HepG2 (cell line): ENCODE data around the gene CNNM3. TPM values are rescaled to one million over a fixed set of nuclear protein-coding genes. Genes with fewer than 3 reads are reported as not detected.

Experiments used
- CCDC6 ChIP-seq: sonication (generic); formaldehyde crosslinking; IDR thresholded peaks from 2 replicates; pipeline ENCODE4 v1.8.1; 2022; ENCODE audit warnings: mild to moderate bottlenecking, missing genetic modification reagents, moderate library complexity
- IRF2 ChIP-seq: IDR thresholded peaks from 2 replicates; pipeline ENCODE4 v1.6.1; 2018; ENCODE audit warnings: missing genetic modification reagents, missing compliant biosample characterization
- ISX ChIP-seq: sonication (generic); formaldehyde crosslinking; conservative IDR thresholded peaks from 2 replicates; pipeline ENCODE4 v1.5.0; 2020; ENCODE audit warnings: missing genetic modification reagents
- MTF2 ChIP-seq: sonication (generic); formaldehyde crosslinking; IDR thresholded peaks from 2 replicates; pipeline ENCODE4 v1.5.0; 2020; ENCODE audit warnings: missing genetic modification reagents, borderline replicate concordance
- RNF2 ChIP-seq: fragments of 450-650 bp; conservative IDR thresholded peaks from 2 replicates; pipeline ENCODE4 v1.6.1; 2016; ENCODE audit warnings: low read depth
- ZNF496 ChIP-seq: sonication (generic); formaldehyde crosslinking; IDR thresholded peaks from 2 replicates; pipeline ENCODE4 v1.8.1; 2023; ENCODE audit warnings: mild to moderate bottlenecking, moderate library complexity, missing genetic modification reagents; ENCODE audit not compliant: insufficient replicate concordance
- polyA plus RNA-seq, 8 experiments: library from polyadenylated mRNA; depleted of rRNA in 3 of 8; stranded (reverse) in 7 of 8; unstranded in 1 of 8; fragments of >200 nt; fragmentation: Illumina TruSeq in 4 of 8; extraction: Trizol in 4 of 8; gene quantifications; 2 replicates each; pipeline versions ENCODE4 v1.2.1 to v1.2.3, GENCODE V29; 2011 to 2016; ENCODE audit warnings: low read depth in 4 of 8, missing spikeins in 1 of 8, mixed read lengths in 1 of 8; ENCODE audit not compliant: insufficient read depth in 1 of 8
- total RNA-seq, 5 experiments: library from RNA; depleted of rRNA; stranded (reverse); fragments of >200 nt; fragmentation: Illumina TruSeq; extraction: Trizol; gene quantifications; 2 replicates each; pipeline ENCODE4 v1.2.3, GENCODE V29; 2016; ENCODE audit warnings: low read depth in 1 of 5
- TF ChIP-seq, protein P1 (sequence below): sonication (generic); formaldehyde crosslinking; IDR thresholded peaks from 2 replicates; pipeline ENCODE4 v1.8.0; 2022; ENCODE audit warnings: mild to moderate bottlenecking, missing genetic modification reagents
- TF ChIP-seq, protein P2 (sequence below): sonication (generic); formaldehyde crosslinking; IDR thresholded peaks from 2 replicates; pipeline ENCODE4 v1.5.0; 2020; ENCODE audit warnings: mild to moderate bottlenecking, missing genetic modification reagents, borderline replicate concordance
- TF ChIP-seq, protein P3 (sequence below): IDR thresholded peaks from 2 replicates; pipeline ENCODE4 v1.6.1; 2016; ENCODE audit warnings: control low read depth
- TF ChIP-seq, protein P4 (sequence below): sonication (generic); formaldehyde crosslinking; IDR thresholded peaks from 2 replicates; pipeline ENCODE4 v1.8.0; 2022; ENCODE audit warnings: missing genetic modification reagents, low read depth, mild to moderate bottlenecking, borderline replicate concordance
- TF ChIP-seq, protein P5 (sequence below): sonication (generic); formaldehyde crosslinking; conservative IDR thresholded peaks from 2 replicates; pipeline ENCODE4 v1.8.1; 2023; ENCODE audit warnings: missing genetic modification reagents
- TF ChIP-seq, protein P6 (sequence below): sonication (generic); formaldehyde crosslinking; IDR thresholded peaks from 2 replicates; pipeline ENCODE4 v1.4.0; 2020; ENCODE audit warnings: mild to moderate bottlenecking, missing genetic modification reagents
- TF ChIP-seq, protein P7 (sequence below): sonication (generic); formaldehyde crosslinking; IDR thresholded peaks from 2 replicates; pipeline ENCODE4 v1.4.0; 2020; ENCODE audit warnings: low read depth, mild to moderate bottlenecking, missing genetic modification reagents
- TF ChIP-seq, protein P8 (sequence below): sonication (generic); formaldehyde crosslinking; IDR thresholded peaks from 2 replicates; pipeline ENCODE4 v1.8.0; 2022; ENCODE audit warnings: mild to moderate bottlenecking, missing genetic modification reagents; ENCODE audit not compliant: insufficient replicate concordance
- TF ChIP-seq, protein P9 (sequence below): sonication (generic); formaldehyde crosslinking; conservative IDR thresholded peaks from 2 replicates; pipeline ENCODE4 v1.8.0; 2022; ENCODE audit warnings: low read depth, missing genetic modification reagents

The CNNM3 gene
- total and polyA plus RNA-seq, 2 of the 13 experiments (the other 11 are each of a cell fraction or from before 2014, with no cell fraction given): 21.2 to 27.9 TPM

DNA sequence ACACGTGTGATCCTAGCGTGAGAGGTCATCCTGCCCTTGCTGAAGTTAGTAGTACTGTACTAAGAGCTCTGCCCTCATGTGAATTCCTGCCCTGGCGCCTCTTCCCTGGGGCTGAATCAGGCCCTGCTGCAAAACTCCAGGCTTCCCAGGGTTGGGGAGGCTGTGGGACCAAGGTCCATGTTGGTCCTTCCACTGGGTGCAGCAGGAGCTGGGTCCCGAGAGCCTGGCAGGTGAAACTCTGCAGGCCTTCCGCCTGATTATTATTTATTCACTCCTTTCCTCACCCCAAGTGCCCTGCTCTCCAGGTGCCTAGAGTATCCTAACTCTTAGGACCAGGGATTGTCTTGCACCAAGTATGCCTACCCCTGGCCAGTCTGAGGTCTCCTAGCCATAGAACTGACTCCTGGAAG lies 5.3 kb upstream of the CNNM3 start (continued):
- TF ChIP-seq, protein P1, sequence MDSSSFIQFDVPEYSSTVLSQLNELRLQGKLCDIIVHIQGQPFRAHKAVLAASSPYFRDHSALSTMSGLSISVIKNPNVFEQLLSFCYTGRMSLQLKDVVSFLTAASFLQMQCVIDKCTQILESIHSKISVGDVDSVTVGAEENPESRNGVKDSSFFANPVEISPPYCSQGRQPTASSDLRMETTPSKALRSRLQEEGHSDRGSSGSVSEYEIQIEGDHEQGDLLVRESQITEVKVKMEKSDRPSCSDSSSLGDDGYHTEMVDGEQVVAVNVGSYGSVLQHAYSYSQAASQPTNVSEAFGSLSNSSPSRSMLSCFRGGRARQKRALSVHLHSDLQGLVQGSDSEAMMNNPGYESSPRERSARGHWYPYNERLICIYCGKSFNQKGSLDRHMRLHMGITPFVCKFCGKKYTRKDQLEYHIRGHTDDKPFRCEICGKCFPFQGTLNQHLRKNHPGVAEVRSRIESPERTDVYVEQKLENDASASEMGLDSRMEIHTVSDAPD: no peak
- TF ChIP-seq, protein P2, sequence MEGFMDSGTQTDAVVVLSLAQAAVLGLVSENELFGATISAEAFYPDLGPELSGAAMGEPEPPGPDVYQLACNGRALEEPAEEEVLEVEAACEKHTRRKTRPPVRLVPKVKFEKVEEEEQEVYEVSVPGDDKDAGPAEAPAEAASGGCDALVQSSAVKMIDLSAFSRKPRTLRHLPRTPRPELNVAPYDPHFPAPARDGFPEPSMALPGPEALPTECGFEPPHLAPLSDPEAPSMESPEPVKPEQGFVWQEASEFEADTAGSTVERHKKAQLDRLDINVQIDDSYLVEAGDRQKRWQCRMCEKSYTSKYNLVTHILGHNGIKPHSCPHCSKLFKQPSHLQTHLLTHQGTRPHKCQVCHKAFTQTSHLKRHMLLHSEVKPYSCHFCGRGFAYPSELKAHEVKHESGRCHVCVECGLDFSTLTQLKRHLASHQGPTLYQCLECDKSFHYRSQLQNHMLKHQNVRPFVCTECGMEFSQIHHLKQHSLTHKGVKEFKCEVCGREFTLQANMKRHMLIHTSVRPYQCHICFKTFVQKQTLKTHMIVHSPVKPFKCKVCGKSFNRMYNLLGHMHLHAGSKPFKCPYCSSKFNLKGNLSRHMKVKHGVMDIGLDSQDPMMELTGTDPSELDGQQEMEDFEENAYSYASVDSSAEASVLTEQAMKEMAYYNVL (CRISPR knock-in tag): no peak; the same call in 1 of the 2 replicates
- no peak for TF ChIP-seq ISX
- TF ChIP-seq, protein P3, sequence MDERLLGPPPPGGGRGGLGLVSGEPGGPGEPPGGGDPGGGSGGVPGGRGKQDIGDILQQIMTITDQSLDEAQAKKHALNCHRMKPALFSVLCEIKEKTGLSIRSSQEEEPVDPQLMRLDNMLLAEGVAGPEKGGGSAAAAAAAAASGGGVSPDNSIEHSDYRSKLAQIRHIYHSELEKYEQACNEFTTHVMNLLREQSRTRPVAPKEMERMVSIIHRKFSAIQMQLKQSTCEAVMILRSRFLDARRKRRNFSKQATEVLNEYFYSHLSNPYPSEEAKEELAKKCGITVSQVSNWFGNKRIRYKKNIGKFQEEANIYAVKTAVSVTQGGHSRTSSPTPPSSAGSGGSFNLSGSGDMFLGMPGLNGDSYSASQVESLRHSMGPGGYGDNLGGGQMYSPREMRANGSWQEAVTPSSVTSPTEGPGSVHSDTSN (CRISPR knock-in tag): no peak
- 0 out of 2 replicates have a peak, but pooled peaks have one; percentile 35 for TF ChIP-seq CCDC6
- TF ChIP-seq, protein P4, sequence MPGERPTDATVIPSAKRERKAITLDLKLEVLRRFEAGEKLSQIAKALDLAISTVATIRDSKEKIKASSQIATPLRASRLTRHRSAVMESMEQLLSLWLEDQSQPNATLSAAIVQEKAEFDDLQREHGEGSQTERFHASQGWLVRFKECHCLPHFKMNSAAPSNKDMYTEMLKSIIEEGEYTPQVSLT (CRISPR knock-in tag): no peak
- TF ChIP-seq, protein P5, sequence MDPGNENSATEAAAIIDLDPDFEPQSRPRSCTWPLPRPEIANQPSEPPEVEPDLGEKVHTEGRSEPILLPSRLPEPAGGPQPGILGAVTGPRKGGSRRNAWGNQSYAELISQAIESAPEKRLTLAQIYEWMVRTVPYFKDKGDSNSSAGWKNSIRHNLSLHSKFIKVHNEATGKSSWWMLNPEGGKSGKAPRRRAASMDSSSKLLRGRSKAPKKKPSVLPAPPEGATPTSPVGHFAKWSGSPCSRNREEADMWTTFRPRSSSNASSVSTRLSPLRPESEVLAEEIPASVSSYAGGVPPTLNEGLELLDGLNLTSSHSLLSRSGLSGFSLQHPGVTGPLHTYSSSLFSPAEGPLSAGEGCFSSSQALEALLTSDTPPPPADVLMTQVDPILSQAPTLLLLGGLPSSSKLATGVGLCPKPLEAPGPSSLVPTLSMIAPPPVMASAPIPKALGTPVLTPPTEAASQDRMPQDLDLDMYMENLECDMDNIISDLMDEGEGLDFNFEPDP (CRISPR knock-in tag): no peak
- TF ChIP-seq, protein P6, sequence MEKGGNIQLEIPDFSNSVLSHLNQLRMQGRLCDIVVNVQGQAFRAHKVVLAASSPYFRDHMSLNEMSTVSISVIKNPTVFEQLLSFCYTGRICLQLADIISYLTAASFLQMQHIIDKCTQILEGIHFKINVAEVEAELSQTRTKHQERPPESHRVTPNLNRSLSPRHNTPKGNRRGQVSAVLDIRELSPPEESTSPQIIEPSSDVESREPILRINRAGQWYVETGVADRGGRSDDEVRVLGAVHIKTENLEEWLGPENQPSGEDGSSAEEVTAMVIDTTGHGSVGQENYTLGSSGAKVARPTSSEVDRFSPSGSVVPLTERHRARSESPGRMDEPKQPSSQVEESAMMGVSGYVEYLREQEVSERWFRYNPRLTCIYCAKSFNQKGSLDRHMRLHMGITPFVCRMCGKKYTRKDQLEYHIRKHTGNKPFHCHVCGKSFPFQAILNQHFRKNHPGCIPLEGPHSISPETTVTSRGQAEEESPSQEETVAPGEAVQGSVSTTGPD: no peak
- TF ChIP-seq, protein P7, sequence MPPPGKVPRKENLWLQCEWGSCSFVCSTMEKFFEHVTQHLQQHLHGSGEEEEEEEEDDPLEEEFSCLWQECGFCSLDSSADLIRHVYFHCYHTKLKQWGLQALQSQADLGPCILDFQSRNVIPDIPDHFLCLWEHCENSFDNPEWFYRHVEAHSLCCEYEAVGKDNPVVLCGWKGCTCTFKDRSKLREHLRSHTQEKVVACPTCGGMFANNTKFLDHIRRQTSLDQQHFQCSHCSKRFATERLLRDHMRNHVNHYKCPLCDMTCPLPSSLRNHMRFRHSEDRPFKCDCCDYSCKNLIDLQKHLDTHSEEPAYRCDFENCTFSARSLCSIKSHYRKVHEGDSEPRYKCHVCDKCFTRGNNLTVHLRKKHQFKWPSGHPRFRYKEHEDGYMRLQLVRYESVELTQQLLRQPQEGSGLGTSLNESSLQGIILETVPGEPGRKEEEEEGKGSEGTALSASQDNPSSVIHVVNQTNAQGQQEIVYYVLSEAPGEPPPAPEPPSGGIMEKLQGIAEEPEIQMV (CRISPR knock-in tag): 0 out of 2 replicates have a peak, but pooled peaks have one; percentile 57
- TF ChIP-seq, protein P8, sequence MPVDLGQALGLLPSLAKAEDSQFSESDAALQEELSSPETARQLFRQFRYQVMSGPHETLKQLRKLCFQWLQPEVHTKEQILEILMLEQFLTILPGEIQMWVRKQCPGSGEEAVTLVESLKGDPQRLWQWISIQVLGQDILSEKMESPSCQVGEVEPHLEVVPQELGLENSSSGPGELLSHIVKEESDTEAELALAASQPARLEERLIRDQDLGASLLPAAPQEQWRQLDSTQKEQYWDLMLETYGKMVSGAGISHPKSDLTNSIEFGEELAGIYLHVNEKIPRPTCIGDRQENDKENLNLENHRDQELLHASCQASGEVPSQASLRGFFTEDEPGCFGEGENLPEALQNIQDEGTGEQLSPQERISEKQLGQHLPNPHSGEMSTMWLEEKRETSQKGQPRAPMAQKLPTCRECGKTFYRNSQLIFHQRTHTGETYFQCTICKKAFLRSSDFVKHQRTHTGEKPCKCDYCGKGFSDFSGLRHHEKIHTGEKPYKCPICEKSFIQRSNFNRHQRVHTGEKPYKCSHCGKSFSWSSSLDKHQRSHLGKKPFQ (CRISPR knock-in tag): no peak
- TF ChIP-seq, protein P9, sequence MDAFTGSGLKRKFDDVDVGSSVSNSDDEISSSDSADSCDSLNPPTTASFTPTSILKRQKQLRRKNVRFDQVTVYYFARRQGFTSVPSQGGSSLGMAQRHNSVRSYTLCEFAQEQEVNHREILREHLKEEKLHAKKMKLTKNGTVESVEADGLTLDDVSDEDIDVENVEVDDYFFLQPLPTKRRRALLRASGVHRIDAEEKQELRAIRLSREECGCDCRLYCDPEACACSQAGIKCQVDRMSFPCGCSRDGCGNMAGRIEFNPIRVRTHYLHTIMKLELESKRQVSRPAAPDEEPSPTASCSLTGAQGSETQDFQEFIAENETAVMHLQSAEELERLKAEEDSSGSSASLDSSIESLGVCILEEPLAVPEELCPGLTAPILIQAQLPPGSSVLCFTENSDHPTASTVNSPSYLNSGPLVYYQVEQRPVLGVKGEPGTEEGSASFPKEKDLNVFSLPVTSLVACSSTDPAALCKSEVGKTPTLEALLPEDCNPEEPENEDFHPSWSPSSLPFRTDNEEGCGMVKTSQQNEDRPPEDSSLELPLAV: no peak
- TF ChIP-seq RNF2: no peak
- TF ChIP-seq IRF2 (CRISPR knock-in tag): 0 out of 2 replicates have a peak, but pooled peaks have one; percentile 44
- TF ChIP-seq MTF2 (CRISPR knock-in tag): no peak
- TF ChIP-seq ZNF496: no peak
